Osteocyte (in vitro differentiated cells): ENCODE results near the gene PALMD. TPM values are rescaled to one million over a fixed set of nuclear protein-coding genes. Genes with fewer than 3 reads are reported as not detected.

Source experiments
- DNase-seq: peaks from one replicate; pipeline ENCODE4 v3.0.0; 2021; ENCODE audit warnings: mixed read lengths; ENCODE audit not compliant: unreplicated experiment; ENCODE audit errors: extremely low spot score
- H3K27ac Mint-ChIP-seq: one replicate; pipeline ENCODE4 v1.8.0; 2021; ENCODE audit warnings: mild to moderate bottlenecking, mixed read lengths; ENCODE audit not compliant: unreplicated experiment
- H3K27me3 Mint-ChIP-seq: one replicate; pipeline ENCODE4 v1.8.0; 2021; ENCODE audit warnings: mixed read lengths; ENCODE audit not compliant: unreplicated experiment
- H3K36me3 Mint-ChIP-seq: one replicate; pipeline ENCODE4 v1.8.0; 2021; ENCODE audit warnings: mixed read lengths; ENCODE audit not compliant: unreplicated experiment
- H3K4me1 Mint-ChIP-seq: one replicate; pipeline ENCODE4 v1.8.0; 2021; ENCODE audit warnings: mixed read lengths; ENCODE audit not compliant: unreplicated experiment
- H3K4me3 Mint-ChIP-seq: one replicate; pipeline ENCODE4 v1.8.0; 2021; ENCODE audit warnings: mild to moderate bottlenecking, moderate library complexity, mixed read lengths; ENCODE audit not compliant: unreplicated experiment
- H3K9me3 Mint-ChIP-seq: one replicate; pipeline ENCODE4 v1.8.0; 2021; ENCODE audit warnings: mixed read lengths; ENCODE audit not compliant: unreplicated experiment
- total RNA-seq: library from RNA; stranded (reverse); gene quantifications from 2 replicates; pipeline ENCODE4 v1.2.1, GENCODE V29; 2021
- TF ChIP-seq, protein P1 (sequence below): fragments of 200-600 bp; sonication (generic); IDR thresholded peaks from 2 replicates; pipeline ENCODE4 v1.5.0; 2021; ENCODE audit warnings: antibody characterized with exemption, mild to moderate bottlenecking, moderate library complexity

The PALMD gene
- total RNA-seq, 1 donor from 2014 or later = 7.0 TPM

DNA sequence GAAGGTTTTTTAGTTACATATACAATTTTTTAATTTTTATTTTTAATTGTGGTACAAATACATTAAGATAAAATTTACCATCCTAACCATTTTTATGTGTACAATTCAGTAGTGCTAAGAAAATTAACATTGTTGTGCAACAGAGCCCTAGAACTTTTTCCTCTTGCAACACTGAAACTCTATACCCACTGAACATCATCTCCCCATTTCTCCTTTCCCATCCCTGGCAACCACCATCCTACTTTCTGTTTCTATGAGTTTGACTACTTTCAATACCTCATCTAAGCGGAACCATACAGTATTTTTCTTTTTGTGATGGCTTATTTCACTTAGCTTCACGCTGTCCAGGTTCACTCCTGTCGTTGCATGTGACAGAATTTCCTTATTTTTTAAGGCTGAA lies 54.1 kb downstream of the PALMD start:
- no peak overlapping the region for H3K4me3 Mint-ChIP-seq
- H3K9me3 Mint-ChIP-seq = peaks cover 11% of the 10 kb centered on the region
- peaks cover 3% of the 10 kb centered on the region for H3K4me1 Mint-ChIP-seq
- TF ChIP-seq, protein P1, sequence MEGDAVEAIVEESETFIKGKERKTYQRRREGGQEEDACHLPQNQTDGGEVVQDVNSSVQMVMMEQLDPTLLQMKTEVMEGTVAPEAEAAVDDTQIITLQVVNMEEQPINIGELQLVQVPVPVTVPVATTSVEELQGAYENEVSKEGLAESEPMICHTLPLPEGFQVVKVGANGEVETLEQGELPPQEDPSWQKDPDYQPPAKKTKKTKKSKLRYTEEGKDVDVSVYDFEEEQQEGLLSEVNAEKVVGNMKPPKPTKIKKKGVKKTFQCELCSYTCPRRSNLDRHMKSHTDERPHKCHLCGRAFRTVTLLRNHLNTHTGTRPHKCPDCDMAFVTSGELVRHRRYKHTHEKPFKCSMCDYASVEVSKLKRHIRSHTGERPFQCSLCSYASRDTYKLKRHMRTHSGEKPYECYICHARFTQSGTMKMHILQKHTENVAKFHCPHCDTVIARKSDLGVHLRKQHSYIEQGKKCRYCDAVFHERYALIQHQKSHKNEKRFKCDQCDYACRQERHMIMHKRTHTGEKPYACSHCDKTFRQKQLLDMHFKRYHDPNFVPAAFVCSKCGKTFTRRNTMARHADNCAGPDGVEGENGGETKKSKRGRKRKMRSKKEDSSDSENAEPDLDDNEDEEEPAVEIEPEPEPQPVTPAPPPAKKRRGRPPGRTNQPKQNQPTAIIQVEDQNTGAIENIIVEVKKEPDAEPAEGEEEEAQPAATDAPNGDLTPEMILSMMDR = no peak
- DNase-seq = no peak
- H3K27me3 Mint-ChIP-seq = peaks cover 18% of the 10 kb centered on the region
- no peak overlapping the region for H3K27ac Mint-ChIP-seq
- peaks cover 2% of the 10 kb centered on the region for H3K36me3 Mint-ChIP-seq

DNA sequence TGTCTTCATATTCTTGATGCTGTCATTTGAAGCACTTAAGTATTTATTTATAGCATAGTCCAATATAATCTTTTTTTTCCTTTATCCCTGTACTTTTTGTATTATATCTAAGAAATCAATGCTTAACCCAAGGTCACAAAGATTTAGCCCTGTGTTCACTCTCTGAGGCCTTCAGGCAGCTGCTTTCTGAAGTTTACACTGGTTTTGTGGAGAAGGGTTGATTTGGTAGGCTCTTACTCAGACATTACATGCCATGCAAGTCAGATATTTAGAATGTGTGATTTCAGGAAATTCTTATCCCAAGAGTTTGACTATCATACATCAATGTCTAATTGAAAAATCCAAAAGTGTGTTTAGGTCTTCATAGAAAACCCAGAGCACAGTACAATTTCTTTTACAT lies 56.3 kb downstream of the PALMD start:
- TF ChIP-seq, protein P1 = no peak
- Mint-ChIP-seq H3K9me3 (peaks cover 11% of the 10 kb centered on the region), H3K4me1 (peaks cover 11% of the 10 kb centered on the region), H3K27ac (no peak overlapping the region), H3K4me3 (no peak overlapping the region), H3K36me3 (peaks cover 2% of the 10 kb centered on the region), H3K27me3 (peaks cover 15% of the 10 kb centered on the region)
- DNase-seq = no peak

DNA sequence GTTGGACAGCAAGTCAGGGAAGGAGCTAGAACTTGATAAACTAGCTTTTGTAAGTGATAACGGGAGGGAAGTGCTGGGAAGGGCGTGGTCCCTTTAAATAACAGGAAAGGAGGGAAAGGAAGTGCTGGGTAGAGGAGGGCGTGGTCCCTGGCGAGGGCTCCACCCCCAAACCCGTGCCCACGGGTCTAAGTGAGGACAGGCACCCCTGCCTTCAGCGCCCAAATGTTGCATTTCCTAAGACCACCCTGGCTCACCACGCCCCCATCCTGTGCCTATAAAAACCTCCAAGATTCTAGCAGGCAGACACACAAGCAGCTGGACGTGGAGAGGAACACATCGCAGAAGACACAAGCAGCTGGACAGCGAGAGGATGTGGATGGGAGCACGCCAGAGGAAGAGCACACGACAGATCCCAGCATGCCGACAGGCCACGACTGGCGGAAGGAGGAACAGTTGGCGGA lies 58.5 kb downstream of the PALMD start:
- peaks cover 2% of the 10 kb centered on the region for H3K36me3 Mint-ChIP-seq
- no peak overlapping the region for H3K4me3 Mint-ChIP-seq
- peaks cover 11% of the 10 kb centered on the region for H3K9me3 Mint-ChIP-seq
- TF ChIP-seq, protein P1 = no peak
- H3K27ac Mint-ChIP-seq = no peak overlapping the region
- H3K4me1 Mint-ChIP-seq = peaks cover 11% of the 10 kb centered on the region
- no peak for DNase-seq
- peaks cover 4% of the 10 kb centered on the region for H3K27me3 Mint-ChIP-seq

DNA sequence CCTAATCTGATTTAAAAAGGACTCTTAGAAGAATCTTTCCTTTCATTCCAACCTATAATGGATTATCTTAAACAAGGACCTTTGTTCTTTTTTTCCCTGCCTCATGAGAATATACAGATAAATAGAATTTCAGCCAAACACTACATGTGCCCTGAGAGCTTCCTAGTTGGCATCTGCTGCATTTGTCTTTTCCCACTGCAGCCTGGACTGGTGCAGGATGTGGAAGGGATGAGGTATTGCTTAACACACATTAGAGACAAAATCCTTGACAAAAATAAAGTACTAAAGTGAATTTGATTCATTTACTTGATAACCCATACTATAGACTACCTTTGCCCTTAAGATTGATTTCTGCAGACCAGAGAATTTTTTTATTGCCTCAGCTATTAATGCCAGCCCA lies 59.5 kb downstream of the PALMD start:
- TF ChIP-seq, protein P1 = no peak
- peaks cover 11% of the 10 kb centered on the region for H3K9me3 Mint-ChIP-seq
- no peak overlapping the region for H3K4me3 Mint-ChIP-seq
- no peak overlapping the region for H3K27ac Mint-ChIP-seq
- no peak for DNase-seq
- H3K36me3 Mint-ChIP-seq = peaks cover 2% of the 10 kb centered on the region
- no peaks in the 10 kb centered on the region for H3K27me3 Mint-ChIP-seq
- peaks cover 11% of the 10 kb centered on the region for H3K4me1 Mint-ChIP-seq

DNA sequence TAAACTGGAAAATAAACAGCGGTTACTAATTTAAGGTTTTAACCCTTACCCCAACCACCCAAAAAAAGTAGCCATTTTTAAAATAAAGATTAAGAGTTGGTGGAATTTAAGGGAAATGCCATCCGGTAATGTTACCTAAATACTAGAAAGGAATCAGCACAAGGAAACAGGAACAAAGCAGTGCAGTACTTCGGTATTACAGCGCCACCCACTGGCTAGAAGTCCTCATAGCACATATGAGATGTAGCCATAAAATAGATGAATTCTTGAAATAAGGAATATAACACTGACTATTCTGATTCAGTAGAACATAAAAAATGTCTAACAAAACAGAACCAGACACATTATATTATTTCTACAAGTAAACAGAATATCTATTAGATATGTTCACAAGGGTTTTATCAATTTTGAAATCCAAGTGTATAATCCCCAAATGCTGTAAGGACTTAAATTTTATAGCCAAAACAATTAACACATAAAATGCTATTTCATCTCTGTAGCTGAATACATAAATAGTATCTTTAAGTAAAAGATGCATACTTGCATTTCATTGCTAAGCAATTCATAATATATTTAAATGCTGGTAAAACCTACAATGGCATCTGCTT lies 61.7 kb downstream of the PALMD start:
- Mint-ChIP-seq H3K27ac (no peak overlapping the region), H3K27me3 (no peaks in the 10 kb centered on the region), H3K4me1 (peaks cover 11% of the 10 kb centered on the region), H3K4me3 (no peak overlapping the region), H3K36me3 (no peaks in the 10 kb centered on the region), H3K9me3 (no peaks in the 10 kb centered on the region)
- peak; percentile 88 for DNase-seq
- TF ChIP-seq, protein P1 = peak; percentile 92
